ENCODE measurements around the gene GPR61.

Gene GPR61

DNA sequence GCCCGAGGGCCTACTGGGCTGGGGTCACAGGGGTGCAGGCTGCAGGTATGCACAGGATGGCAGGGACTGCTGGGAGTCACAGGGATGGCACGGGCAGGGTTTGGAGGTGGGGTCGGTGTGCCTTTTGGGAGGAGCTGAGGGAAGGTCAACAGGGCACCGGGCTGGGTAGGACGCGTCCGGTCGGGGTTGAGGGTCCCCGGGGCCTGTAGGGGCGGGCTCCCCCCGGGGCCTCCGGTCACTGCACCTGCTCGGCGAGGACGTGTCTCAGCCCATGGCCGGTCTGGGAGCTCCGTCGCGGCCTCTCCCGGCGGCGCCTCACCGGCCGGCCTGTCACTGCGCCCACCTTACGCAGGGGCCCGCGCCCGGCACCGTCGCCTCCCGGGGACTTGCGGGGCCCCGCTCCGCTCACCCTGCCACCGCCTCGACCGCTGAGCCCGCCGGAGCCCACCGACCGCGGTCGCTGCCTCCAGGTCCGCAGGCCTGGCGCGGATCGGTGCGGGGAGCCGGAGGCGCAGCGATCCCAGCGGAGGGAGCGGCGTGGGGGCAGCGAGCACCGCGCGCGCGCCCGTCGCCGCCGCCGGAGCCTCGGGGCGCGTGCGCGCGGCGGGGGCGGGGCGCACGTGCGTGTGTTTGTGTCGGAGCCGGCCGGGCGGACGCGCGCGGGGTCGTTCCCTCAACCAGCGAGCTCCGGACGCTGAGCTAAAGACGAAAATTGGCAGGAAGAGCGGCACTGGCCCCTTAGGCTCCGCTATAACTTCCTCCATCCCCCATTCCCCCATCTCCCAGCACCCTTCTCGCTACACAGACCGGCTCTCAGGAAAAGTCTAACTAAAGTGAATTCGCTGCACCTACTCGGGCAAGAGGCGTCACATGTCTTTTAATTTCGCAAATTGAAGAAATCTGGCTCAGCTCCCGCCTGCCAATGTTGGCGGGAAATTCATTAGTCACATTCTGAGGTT is 30.2 kb upstream of the GPR61 start, which contains the start of gene AMIGO1:
Gene AMIGO1, minus strand, starts transcription at position 552 of the 959 bp plus-strand sequence. CDS start 815 bp downstream, outside the sequence.
- DNase-seq = peak; percentile 55 to 59

DNA sequence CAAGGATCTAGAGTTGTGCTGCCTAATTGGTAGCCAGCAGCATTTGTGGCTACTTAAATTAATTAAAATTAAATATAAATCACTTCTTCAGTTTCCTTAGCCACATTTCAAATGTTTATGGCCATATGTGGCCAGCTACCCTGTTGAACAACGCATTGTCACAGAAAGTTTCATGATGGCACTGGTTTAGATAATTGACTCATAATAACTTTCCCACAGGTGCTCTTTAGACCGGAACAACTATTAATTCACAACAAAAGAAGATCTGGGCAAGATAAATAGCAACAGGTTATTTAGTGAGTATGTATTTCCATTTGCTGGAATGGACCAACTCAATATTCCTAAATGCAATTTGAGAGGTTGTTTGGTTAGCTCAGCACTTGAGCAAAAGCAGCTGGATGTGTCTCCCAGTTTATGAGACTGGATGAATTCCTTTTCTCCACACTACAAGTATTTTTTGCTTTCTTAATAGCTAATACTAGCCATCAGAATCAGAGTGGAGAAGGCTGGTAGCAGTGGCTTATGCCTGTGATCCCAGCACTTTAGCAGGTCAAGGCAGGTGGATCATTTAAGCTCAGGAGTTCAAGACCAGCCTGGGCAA is 26.5 kb upstream of the GPR61 start:
- no peak for DNase-seq

DNA sequence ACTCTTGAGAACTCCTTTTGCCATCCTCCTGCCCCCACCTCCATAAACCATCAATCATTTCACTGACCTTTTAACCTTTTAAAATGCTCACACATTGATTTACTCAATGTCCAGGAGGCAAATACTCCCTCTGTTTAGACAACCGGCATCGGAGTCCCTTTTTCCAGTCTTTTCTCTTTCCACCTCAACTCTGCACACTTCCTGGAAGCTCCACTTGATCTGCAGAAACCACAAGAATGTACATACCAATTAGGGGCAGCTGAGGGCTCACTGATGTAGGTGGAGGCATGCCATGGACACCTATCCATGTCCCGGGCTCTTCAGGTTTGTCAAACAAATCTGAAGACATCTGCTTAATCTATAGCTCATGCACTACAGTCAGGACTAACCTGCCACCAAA is 24.8 kb upstream of the GPR61 start:
- no peak for DNase-seq

DNA sequence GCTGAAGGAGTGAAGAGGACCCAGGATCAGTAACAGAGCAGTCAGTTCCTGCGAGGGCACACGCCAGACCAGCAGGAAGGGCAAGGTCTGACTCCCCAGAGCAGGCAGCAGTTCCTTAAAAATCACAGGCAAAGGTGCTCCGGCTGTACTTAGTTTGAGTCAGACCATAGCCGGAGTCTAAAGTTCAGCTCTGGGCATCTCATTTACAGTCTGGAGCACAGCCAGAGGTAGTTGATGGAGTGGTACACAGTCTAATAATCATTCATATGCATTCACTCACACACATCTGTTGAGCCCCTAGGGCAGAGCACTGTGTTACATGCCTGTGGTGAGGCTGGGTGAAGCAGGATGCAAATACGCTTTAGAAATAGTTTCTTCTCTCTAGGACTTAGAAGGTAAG is 22.8 kb upstream of the GPR61 start:
- DNase-seq = no peak

DNA sequence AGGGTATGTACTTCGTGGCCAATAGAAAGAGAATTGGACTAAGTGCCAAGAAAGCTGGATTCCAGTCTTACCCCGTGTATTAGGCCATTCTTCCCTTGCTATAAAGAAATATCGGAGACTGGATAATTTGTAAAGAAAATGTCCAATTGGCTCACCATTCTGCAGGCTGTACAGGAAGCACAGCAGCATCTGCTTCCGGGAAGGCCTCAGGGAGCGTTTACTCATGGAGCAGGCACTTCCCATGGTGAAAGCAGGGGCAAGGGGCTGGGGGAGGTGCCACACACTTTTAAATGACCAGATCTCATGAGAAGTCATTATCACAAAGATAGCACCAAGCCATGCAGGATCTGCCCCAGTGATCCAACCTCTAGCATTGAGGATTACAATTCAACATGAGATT is 22.3 kb upstream of the GPR61 start:
- DNase-seq = no peak

DNA sequence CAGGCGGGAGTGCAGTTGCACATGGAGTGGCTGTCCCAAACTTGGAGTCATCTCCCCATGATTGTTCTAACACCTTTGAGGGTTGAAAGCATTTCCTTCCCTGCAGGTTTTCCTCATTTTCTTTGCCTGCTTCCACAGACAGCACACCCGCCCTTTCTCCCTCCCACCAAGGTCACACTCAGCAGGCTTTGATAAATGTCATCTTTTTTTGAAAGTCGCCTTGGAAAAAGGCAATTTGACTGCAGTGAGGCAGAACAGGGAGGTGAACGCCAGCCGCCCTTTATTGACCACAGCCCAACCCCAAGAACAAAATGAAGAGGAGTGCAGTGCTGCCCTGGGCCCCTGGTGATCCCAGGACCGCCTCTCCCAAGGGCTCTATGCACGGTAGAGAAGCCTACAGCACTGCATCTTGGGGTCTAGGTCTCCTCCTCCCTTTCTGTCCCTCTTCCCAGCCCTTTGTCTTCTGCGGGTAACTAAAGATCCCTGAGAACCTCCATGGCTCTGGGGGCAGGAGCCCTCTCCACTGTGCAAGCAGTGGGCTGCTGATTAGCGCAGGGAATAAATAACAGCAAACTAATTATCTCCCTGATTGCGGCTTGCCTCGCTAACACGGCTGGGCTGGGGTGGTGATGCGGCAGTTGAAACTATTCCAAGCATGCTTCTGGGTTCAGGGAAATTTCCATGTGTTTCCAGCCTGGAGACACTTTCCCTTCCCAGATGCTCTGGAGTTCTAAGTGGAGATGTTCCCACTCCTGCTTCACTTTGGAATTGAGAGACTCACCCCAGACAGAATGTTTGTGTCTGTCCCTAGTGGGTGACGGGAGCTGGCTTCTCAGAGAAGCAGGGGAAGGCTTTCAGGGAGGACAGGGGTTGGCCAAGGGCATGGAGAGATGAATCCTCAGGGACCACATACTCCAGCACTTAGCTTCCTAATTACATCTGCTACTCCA is 18.4 kb upstream of the GPR61 start:
- no peak for DNase-seq

DNA sequence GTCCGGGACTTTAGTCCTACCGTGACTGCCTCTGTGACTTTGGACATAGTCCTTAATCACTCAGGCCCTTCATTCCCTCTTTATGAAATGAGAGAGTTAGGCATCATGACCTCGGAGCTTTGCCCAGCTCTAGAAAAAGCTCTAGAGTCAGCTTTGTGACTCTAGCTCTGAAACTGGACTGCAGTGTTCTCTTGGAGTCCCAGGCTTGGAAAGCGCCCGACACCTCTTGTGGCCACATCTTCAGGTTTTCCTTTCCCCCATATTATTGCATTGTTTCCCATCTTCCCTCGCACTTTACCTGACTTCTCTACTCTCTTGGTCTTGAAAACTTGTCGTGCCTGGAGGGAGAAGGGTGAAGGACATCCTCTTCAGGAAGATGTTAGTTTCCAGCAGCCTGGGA is 17.6 kb upstream of the GPR61 start:
- DNase-seq = no peak

DNA sequence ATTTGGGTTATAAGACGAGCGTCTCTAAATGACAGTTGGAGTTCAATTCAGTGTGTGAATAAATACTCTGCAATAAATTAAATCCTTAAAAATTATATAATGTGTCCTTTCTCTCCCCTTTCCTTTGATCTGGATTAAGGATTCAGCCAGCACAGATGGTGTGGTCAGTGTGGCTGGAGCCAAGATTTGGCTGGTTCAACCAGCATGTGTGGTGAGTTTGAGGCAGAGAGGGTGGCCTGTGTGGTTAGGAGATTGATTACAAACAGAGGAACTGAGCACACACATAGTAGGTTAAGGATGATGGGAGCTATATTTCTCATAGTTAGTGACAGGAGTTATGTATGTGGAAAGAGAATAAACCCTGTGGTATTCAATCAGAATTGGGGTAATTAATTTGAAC is 16.0 kb upstream of the GPR61 start:
- no peak for DNase-seq

DNA sequence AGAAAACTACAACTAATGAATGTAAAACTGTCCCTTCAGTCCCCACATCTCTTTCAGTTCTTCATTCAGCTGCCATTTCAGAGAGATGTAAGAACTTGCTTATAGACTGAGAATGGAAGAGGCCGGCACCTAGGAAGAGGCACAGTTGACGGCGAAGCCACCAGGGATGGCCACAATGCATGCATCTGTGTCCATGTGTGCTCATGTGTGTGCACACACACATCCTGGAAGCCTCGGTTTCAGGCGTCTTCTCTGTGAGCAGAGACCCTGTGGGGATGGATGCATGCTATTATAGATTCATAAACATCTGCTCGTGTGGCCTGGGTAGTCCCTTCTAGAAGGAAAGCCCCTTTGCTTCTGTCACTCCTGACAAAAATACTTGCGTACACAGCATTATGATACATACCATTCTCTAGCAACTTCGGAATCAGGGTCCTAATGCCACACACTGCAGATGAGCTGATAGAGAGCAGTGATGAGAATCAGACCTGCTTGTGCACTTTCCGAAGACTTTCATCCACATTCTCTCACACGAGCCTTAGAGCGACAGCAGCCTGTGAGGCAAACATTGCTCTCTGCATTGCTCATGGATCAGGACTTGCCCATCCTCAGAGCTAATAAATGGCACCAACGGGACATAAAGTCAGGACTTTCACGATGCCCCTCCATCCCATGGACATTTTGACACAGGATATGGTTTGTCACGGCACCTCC is 12.4 kb upstream of the GPR61 start:
- DNase-seq = no peak

DNA sequence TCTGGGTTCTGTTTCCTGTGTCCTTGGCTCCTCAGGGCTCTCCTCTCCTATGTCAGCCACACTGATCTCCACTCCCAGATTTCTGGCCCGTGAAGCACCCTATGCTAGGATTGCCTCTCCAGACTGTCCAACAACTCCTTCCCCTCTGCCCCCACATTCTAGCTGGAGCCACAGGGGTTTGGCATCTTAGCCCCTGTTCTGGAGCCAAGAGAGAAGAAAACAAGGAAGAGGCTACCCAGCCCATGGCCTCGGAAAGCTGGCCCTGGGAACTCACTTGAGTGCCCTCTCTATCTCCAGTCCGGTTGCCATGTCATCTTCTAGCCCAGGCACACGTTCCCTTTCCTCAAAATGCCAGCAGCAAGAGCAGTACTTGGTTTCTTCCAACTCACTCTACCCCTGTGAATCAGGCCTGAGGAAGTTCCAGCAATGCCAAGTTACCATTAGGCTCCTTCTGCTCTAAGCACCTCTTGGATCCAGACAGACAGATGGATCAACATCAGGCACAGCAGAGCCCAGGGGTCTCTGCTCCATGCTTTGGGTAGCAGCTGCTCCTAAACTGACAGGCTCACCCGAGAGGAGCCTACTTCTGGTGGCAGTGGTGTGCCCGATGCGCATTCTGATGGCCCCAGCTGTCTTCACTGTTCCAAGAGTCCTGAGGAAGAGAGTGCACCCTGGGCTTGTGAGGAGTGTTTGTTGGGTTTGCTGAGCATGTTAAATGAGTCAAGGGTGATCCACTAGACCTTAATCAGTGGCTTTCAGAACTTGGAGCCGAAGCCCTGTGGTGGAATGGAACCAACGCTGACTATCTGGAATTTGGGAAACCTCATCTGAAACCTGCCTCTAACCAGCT is 11.6 kb upstream of the GPR61 start:
- DNase-seq = no peak

DNA sequence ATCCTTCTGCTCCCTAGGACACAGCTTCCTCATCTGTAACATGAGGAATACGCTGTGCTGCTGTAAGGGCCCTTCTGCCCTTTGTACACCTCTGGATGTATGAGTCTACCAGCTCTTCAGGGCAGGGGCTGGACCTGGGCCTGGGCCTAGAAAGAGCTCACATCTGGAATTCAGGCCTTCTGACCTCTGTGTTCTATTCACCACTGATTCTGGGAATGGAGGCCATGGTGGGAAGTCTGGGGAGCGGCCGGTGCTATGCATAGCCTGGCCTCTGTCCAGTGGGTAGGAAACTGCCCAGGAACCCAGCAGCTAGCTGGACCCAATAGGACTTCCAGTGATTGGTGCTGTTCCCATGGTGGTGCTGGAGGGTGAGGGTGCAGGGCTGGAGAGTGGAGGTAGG is 11.0 kb upstream of the GPR61 start:
- no peak for DNase-seq

DNA sequence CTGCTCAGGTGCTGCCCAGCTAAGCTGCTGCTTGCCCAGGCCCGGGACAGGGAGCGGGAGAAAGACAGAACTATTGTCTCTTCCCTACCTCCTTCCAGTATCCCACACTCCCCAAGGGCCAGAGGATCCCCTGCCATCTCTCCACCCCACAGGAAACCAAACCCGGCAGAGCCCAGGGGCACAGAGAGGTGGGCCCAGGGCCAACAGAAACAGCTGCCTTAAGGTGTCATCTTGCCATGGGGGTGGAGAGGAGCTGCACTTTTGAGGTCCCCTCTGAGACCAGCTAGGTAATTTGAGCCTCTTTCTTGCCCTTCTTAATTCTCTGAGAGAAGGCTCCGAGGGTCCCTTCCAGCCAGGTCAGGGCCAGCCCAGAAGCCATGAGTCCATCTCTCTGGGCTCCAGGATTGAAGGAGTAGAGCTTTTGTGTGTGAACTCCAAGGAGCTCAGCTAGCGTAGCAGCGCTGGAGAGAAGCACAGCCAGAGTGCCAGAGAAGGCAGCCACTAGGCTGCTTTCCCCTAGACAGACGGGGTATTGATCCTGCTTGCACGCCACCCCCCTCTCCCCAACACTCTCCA is 9.7 kb upstream of the GPR61 start:
- no peak for DNase-seq

DNA sequence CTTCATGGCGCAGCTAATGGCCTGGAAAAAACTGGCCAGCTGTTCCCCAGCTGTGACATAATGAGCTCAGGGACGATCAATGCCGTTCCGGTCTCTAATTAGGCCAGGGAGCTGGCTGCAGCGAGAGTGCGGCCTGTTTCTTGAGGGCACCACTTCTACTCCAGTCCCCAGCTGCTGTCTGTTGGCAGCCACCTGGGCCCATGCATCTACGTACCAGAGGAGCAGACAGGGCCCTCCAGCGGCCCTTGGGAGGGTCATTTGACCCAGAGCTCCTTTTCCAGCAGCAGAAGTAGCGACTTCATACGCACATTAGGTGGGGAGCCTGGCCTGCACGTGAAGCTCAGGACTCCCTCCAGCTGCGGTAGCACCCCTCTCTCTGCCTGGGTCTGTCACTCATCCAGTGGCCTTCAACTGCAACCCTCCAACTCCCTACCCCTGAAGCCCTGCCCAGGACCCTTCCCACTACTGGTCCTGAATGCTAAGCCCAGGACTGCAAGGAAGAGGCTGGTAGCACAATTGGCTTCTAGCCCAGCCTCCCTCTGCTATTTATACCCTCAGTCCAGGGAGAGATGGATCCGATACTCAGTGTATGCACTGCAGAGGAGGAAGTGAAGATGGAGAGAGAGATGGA is 9.1 kb upstream of the GPR61 start:
- no peak for DNase-seq

DNA sequence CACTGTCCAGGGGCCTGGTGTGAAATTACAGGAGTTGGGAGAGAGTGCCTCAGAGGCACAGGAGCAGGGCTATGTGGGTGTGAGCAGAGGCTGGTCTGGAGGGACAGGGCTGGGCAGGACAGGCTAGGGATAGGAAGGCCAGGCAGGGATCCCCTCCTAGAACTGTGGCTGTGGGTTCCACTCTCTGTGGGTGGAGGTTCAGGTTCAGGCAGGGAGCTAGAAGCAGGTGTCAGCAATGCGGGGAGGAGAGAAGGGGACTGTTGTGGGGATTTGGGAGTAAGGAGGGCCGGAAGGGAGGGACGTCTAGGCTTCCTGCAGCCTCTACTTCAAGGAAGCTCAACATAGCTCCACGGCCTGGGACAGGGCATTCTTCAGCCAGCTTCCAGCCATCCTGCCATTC is 8.3 kb upstream of the GPR61 start:
- DNase-seq = no peak

DNA sequence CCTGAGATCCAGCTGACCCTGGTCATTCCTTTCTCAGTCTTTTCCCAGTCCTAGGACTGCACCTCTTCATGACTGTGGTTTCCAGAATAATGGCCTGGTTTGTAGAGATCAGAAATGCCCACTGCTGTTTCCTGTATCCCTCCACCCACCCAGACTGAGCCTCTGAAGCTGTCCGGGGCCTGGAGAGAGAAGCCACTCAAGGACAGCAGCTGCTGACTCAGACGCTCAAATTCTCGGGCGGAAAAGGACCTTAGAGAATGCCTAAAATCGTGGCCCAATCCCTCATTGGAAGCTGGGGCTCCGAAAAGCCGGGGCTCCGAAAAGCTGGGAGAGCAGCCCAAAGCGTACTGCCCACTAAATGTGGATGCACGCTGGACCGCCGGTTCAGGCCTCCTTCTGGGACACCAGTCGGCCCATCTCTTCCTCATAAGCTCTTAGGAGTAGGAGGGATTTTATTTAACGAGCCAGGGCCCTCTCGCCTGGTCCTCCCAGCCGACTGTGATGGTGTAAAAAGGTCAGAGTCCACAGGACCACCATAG is 7.8 kb upstream of the GPR61 start:
- DNase-seq = no peak

DNA sequence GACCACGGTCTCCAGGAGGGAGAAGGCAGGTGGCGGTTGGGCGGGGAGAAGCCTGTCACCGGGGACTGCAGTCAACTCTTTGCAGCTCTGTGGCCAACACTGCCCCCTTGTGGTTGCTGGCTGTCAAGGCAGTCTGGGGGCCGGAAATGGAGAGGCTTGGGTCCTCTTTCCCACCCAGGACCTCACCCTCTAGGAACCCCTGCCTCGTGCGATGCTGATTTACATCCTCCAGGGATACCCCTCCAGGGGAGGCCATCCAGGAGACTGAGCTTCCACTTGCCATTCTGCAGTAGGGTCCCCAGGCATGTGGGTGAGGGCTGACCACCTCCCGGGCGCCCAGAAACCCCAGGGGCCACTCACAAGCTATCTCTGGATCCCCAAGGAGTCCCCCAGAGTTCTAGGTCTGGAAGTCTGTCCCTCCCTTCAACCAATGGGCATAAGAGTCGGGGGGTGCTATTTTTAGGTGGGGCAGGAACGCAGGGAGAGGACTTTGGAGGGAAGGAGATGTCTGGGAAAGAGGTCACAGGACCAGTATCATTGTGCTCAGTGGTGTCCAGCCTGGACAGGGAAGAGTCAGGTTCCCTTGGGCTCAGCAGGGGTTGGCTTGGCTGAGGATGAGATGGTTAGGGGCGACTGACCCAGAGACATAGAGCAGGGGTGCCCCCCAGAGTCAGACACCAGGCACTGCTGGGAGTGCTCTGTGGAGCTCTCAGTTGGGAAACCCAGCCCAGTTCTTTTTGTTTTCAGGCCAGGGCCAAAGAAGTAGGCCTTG is 7.1 kb upstream of the GPR61 start:
- DNase-seq = peak; percentile 87 to 92

DNA sequence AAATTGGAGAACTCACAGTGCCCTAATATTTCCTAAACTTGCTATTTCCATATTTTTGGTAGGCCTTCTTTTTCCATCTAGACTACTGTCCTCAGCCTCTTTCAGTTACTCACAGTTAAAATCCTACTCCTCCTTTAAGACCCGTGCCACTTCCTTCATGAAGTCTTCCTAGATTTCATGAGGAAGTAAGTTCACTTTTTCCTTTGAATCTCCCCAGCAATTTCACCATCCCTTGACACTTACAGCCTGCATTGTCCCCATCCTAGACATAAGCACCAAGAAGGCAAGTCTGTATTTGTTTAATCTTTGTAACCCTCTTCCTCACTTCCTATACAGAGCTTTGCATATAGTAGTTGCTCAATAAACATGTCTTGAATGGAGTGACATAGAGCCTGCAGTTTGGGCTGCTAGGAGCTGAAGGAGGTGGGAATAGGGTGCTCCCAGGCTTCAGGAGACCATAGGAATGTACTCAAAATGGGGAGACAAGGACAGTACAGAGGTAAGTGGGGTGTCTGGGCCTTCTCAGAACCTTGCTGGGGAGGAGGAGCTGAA is 5.3 kb upstream of the GPR61 start:
- no peak for DNase-seq

DNA sequence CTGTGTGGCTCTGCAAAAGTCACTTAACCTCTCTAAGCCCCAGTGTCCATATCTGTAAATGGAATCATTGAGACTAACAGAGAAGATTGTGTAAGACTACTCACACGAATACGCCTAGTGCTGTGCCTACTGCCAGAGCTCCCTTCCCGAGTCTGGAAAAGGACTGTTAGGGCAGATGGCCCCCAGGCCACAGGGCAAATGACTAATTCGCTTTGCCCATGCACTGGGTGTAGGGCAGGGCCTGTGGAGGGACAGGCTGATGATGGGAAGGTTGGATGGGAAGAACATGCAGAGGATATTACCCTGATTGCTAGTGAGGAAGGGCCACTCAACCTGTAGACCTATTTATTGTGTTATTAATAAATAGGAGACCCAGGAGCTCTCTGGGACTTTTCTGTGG is 4.2 kb upstream of the GPR61 start:
- no peak for DNase-seq

DNA sequence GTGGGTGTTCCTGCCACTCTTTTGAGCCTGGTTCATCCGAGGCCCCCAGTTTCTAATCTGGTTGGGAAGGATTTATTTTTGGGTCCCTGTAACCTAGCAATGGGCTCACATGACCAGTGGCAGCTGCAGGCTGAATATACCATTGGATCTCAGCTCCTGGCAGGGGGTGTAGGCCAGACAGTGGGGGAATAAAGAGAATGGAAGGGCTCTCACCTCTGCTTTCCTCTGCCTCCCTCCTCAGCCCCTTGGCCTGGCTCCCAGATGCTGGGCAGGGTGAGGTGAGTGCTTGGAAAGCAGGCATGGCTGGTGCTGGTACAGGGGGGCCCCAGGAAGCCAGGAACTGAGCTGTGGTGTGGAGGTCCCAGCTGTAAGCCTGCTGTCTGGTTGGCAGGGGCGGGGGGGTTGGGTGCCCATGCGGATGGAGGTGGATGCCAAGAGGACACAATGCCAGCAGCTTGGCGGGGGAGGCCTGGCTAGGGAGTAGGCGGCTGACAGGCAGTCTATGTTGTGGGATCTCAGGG is 3.6 kb upstream of the GPR61 start:
- no peak for DNase-seq
